HCT116 (cell line): ENCODE data around the gene HCN3. TPM values are rescaled to one million over a fixed set of nuclear protein-coding genes. Genes with fewer than 3 reads are reported as not detected.
"Not testable (repeated sequence)": the region's sequence is repeated elsewhere in the genome, so short reads cannot be mapped to it uniquely, and the experiment has no call there.

Experiments
- ATAC-seq: fragments of 200-7000 bp; cut with Tn5 transposase; 2 replicates; pipeline ENCODE4 v1.9.1; 2020; ENCODE audit warnings: mild to moderate bottlenecking, moderate library complexity
- BruUV-seq: library from RNA; stranded (reverse); fragments of 400-500 nt; replicated peaks from 2 replicates; lab custom pipeline; 2021; lab: Mats Ljungman, UMichigan
- CTCF ChIA-PET: fragments of 300-600 bp; sonication (Branson Sonifier 250); formaldehyde crosslinking; loops from one replicate; lab custom pipeline; 2021; ENCODE audit warnings: antibody characterized with exemption; lab: Charles Lee
- POLR2A ChIA-PET: fragments of 300-600, 350-600 bp; sonication (Branson Sonifier 250); formaldehyde crosslinking; loops from one replicate; lab custom pipeline; 2021; ENCODE audit warnings: antibody characterized with exemption; lab: Charles Lee
- RAD21 ChIA-PET, 2 experiments: fragments of 300-600 bp; sonication (Branson Sonifier 250); formaldehyde crosslinking; loops; one replicate each; lab custom pipeline; 2023; ENCODE audit warnings: low total read pairs in 2 of 2; ENCODE audit not compliant: uncharacterized antibody in 2 of 2, unreplicated experiment in 2 of 2, low non-redundant PET in 1 of 2; lab: Charles Lee
- DNase-seq: peaks from one replicate; pipeline ENCODE4 v3.0.0-alpha.2; 2010; ENCODE audit warnings: low read depth, low spot score
- H2AFZ ChIP-seq: fragments of 200-600 bp; shearing (Covaris generic), sonication (generic); 2 replicates; pipeline ENCODE4 v1.6.1; 2017; ENCODE audit warnings: low read depth, mixed run types, mixed read lengths, antibody characterized with exemption, low read length; ENCODE audit not compliant: poor library complexity, severe bottlenecking
- H3K27ac ChIP-seq: 2 replicates; pipeline ENCODE4 v1.5.1; 2012; ENCODE audit warnings: low read depth, low read length
- H3K27me3 ChIP-seq: fragments of 200-600 bp; sonication (generic); 2 replicates; pipeline ENCODE4 v1.6.1; 2016; ENCODE audit warnings: mixed run types, low read length, mixed read lengths; ENCODE audit not compliant: insufficient read depth
- H3K36me3 ChIP-seq, 2 experiments: fragments of 200-500 bp in 1 of 2; fragments of 200-600 bp in 1 of 2; sonication (Bioruptor generic) in 1 of 2; sonication (generic) in 1 of 2; 2 replicates each; pipeline versions ENCODE4 v1.5.1 to v1.6.1; 2014 to 2016; ENCODE audit warnings: low read length in 2 of 2, inconsistent platforms in 1 of 2, mixed read lengths in 1 of 2, mixed run types in 1 of 2; ENCODE audit not compliant: insufficient read depth in 2 of 2, control insufficient read depth in 1 of 2
- H3K4me1 ChIP-seq, 2 experiments: fragments of 200-600 bp in 1 of 2; sonication (generic) in 1 of 2; 2 replicates each; pipeline versions ENCODE4 v1.5.1 to v1.6.1; 2012 to 2017; ENCODE audit warnings: low read length in 2 of 2, inconsistent platforms in 1 of 2, mild to moderate bottlenecking in 1 of 2, mixed read lengths in 1 of 2, mixed run types in 1 of 2, moderate library complexity in 1 of 2; ENCODE audit not compliant: insufficient read depth in 2 of 2, control insufficient read depth in 1 of 2
- H3K4me2 ChIP-seq: fragments of 200-600 bp; sonication (generic); 2 replicates; pipeline ENCODE4 v1.6.1; 2017; ENCODE audit warnings: mixed run types, low read length, mixed read lengths
- H3K4me3 ChIP-seq, 2 experiments: fragments of 200-600 bp in 1 of 2; sonication (generic) in 1 of 2; replicated peaks in 1 of 2; 2 replicates each; pipeline ENCODE4 v1.5.1; 2011 to 2016; ENCODE audit warnings: low read length in 2 of 2, control low read depth in 1 of 2, low read depth in 1 of 2, mild to moderate bottlenecking in 1 of 2, mixed read lengths in 1 of 2, mixed run types in 1 of 2
- H3K79me2 ChIP-seq: fragments of 200-600 bp; sonication (generic); 2 replicates; pipeline ENCODE4 v1.6.1; 2017; ENCODE audit warnings: mild to moderate bottlenecking, mixed run types, low read length, moderate library complexity, mixed read lengths; ENCODE audit not compliant: insufficient read depth
- H3K9ac ChIP-seq: fragments of 200-600 bp; sonication (generic); 2 replicates; pipeline ENCODE4 v1.6.1; 2016; ENCODE audit warnings: low read length, mixed read lengths
- H3K9me2 ChIP-seq: fragments of 200-600 bp; sonication (generic), shearing (Covaris generic); 2 replicates; pipeline ENCODE4 v1.6.1; 2017; ENCODE audit warnings: mixed run types, mild to moderate bottlenecking, moderate library complexity; ENCODE audit not compliant: insufficient read depth
- H3K9me3 ChIP-seq, 2 experiments: fragments of 200-500 bp in 1 of 2; fragments of 200-600 bp in 1 of 2; sonication (Bioruptor generic) in 1 of 2; sonication (generic) in 1 of 2; 2 replicates each; pipeline ENCODE4 v1.6.1; 2014 to 2017; ENCODE audit warnings: low read length in 2 of 2, mixed read lengths in 2 of 2, inconsistent platforms in 1 of 2, low read depth in 1 of 2, mild to moderate bottlenecking in 1 of 2, mixed run types in 1 of 2, moderate library complexity in 1 of 2; ENCODE audit not compliant: control insufficient read depth in 1 of 2, insufficient read depth in 1 of 2
- H4K20me1 ChIP-seq: fragments of 200-600 bp; sonication (generic), shearing (Covaris generic); 2 replicates; pipeline ENCODE4 v1.6.1; 2017; ENCODE audit warnings: mixed run types, mild to moderate bottlenecking, moderate library complexity; ENCODE audit not compliant: insufficient read depth
- ZFX ChIP-seq: fragments of 450-650 bp; IDR thresholded peaks from 2 replicates; pipeline ENCODE4 v1.6.1; 2017
- intact Hi-C: fragments of 100-400 bp; cut with micrococcal nuclease; formaldehyde crosslinking; loops from 2 replicates; pipeline ENCODE4 v1.10.0; 2022
- total RNA-seq: library from RNA; stranded (reverse); gene quantifications from one replicate; pipeline ENCODE4 v1.2.1, GENCODE V29; 2021; ENCODE audit not compliant: unreplicated experiment

Gene HCN3
- total RNA-seq, 1 experiment from 2014 or later: 8.5 TPM

- peaks cover 8 to 17% of the 10 kb centered on the region in 2 experiments for H3K4me1 ChIP-seq
- CTCF ChIA-PET, H3K27me3 ChIP-seq, H3K4me3 ChIP-seq, H3K9me2 ChIP-seq, H3K9ac ChIP-seq, POLR2A ChIA-PET, BruUV-seq, H3K36me3 ChIP-seq, H3K79me2 ChIP-seq, H2AFZ ChIP-seq, H3K9me3 ChIP-seq, H3K4me2 ChIP-seq, RAD21 ChIA-PET, H3K27ac ChIP-seq, intact Hi-C loops, DNase-seq, ATAC-seq, H4K20me1 ChIP-seq: not testable (repeated sequence)
- 0 out of 2 replicates have a peak, but pooled peaks have one; percentile 13 for TF ChIP-seq ZFX
These were observed 46.0 kb upstream of the HCN3 start for GRCh38 chr1:155231302-155231701.

DNA sequence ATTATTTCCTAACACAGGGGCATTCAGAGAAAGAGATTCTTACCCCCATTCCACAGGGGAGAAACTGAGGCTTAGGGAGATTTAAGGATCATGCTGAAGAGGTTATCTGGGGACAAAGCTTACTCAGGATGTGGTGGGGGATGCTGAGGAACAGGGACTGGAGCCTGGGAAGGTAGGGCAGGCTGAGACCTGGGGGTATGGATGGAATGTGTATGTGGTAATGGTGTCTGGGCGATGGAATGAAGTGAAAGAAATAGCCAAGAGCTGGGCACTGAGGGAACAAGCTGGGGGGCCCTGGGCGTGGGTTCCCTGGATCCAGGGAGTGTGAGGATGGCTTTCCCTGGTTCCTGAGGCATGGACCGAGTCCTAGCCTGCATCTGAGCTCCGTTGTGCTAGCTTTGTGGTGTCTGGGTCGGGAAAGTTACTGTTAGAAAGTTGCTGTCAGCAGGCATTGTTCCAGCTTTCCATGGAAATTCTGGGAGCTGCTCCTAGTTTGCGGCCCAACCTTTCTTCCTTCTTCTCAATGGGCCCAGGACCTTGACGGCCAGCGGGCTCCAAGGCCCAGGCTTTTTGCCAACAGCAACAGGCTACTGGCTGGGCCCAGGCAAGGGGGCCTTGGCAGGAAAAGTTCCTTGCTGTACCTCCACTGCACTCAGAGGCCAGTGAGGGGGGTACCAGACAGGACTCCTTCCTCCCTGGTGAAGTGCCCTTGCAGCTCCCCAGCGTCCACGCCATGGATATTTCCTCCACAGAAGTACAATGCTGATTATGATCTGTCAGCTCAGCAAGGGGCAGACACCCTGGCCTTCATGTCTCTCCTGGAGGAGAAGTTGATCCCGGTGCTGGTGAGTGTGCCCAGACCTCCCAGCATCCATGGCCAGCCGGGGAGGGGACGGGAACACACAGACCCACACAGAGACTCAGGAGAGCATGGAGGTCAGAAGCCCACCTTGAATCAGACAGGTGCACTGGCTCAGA lies 45.0 kb upstream of the HCN3 start:
- H3K79me2 ChIP-seq, CTCF ChIA-PET, DNase-seq, RAD21 ChIA-PET, H3K9me2 ChIP-seq, H3K9me3 ChIP-seq, H3K4me2 ChIP-seq, H3K4me3 ChIP-seq, H3K36me3 ChIP-seq, POLR2A ChIA-PET, H3K27me3 ChIP-seq, H4K20me1 ChIP-seq, intact Hi-C loops, H3K27ac ChIP-seq, BruUV-seq, ATAC-seq, H3K9ac ChIP-seq, H3K4me1 ChIP-seq, H2AFZ ChIP-seq: not testable (repeated sequence)

- BruUV-seq, POLR2A ChIA-PET, H2AFZ ChIP-seq, H3K4me3 ChIP-seq, H3K9me2 ChIP-seq, H4K20me1 ChIP-seq, CTCF ChIA-PET, H3K4me2 ChIP-seq, ATAC-seq, H3K9me3 ChIP-seq, RAD21 ChIA-PET, H3K9ac ChIP-seq, H3K36me3 ChIP-seq, H3K27me3 ChIP-seq, DNase-seq, H3K27ac ChIP-seq, H3K4me1 ChIP-seq, intact Hi-C loops, H3K79me2 ChIP-seq: not testable (repeated sequence)
These were observed 43.8 kb upstream of the HCN3 start for GRCh38 chr1:155233502-155233901.

GRCh38 chr1:155235375-155235774 lies 41.9 kb upstream of the HCN3 start:
- H3K36me3 ChIP-seq, H3K4me2 ChIP-seq, H3K79me2 ChIP-seq, H3K27ac ChIP-seq, ATAC-seq, H4K20me1 ChIP-seq, H2AFZ ChIP-seq, H3K9me3 ChIP-seq, RAD21 ChIA-PET, BruUV-seq, intact Hi-C loops, DNase-seq, H3K4me3 ChIP-seq, H3K4me1 ChIP-seq, POLR2A ChIA-PET, H3K9me2 ChIP-seq, H3K27me3 ChIP-seq, H3K9ac ChIP-seq, CTCF ChIA-PET: not testable (repeated sequence)
